WTC11 (cell line): ENCODE results near the gene DRAXIN.

Source experiments
- CREB1 ChIP-seq: sonication (generic); formaldehyde crosslinking; IDR thresholded peaks from 2 replicates; pipeline ENCODE4 v1.8.0; 2023; ENCODE audit warnings: mild to moderate bottlenecking, missing genetic modification reagents
- ELF4 ChIP-seq: sonication (generic); formaldehyde crosslinking; IDR thresholded peaks from 2 replicates; pipeline ENCODE4 v1.8.1; 2022; ENCODE audit warnings: low read depth, mild to moderate bottlenecking, moderate library complexity, missing genetic modification reagents
- ESRRA ChIP-seq: sonication (generic); formaldehyde crosslinking; IDR thresholded peaks from 2 replicates; pipeline ENCODE4 v1.8.1; 2022; ENCODE audit warnings: mild to moderate bottlenecking, missing genetic modification reagents, borderline replicate concordance
- ETV6 ChIP-seq: sonication (generic); formaldehyde crosslinking; IDR thresholded peaks from 2 replicates; pipeline ENCODE4 v1.8.1; 2022; ENCODE audit warnings: mild to moderate bottlenecking, missing genetic modification reagents
- NFE2L1 ChIP-seq: sonication (generic); formaldehyde crosslinking; IDR thresholded peaks from 2 replicates; pipeline ENCODE4 v1.8.1; 2023; ENCODE audit warnings: missing genetic modification reagents
- NFYB ChIP-seq: sonication (generic); formaldehyde crosslinking; conservative IDR thresholded peaks from 2 replicates; pipeline ENCODE4 v1.8.0; 2022; ENCODE audit warnings: low read depth, missing genetic modification reagents
- NR1H2 ChIP-seq: sonication (generic); formaldehyde crosslinking; IDR thresholded peaks from 2 replicates; pipeline ENCODE4 v1.9.0; 2021; ENCODE audit warnings: mild to moderate bottlenecking, moderate library complexity, missing genetic modification reagents
- NR2C2 ChIP-seq: sonication (generic); formaldehyde crosslinking; IDR thresholded peaks from 2 replicates; pipeline ENCODE4 v1.8.0; 2022; ENCODE audit warnings: mild to moderate bottlenecking, missing genetic modification reagents
- ZNF232 ChIP-seq: sonication (generic); formaldehyde crosslinking; IDR thresholded peaks from 2 replicates; pipeline ENCODE4 v1.8.0; 2022; ENCODE audit warnings: mild to moderate bottlenecking, missing genetic modification reagents
- TF ChIP-seq, protein P1 (sequence below): fragments of 200-600 bp; IDR thresholded peaks from 2 replicates; pipeline ENCODE4 v1.8.0; 2022; ENCODE audit warnings: antibody characterized with exemption
- TF ChIP-seq, protein P2 (sequence below): sonication (generic); formaldehyde crosslinking; IDR thresholded peaks from 2 replicates; pipeline ENCODE4 v1.8.1; 2023; ENCODE audit warnings: mild to moderate bottlenecking, missing genetic modification reagents, moderate library complexity

DNA sequence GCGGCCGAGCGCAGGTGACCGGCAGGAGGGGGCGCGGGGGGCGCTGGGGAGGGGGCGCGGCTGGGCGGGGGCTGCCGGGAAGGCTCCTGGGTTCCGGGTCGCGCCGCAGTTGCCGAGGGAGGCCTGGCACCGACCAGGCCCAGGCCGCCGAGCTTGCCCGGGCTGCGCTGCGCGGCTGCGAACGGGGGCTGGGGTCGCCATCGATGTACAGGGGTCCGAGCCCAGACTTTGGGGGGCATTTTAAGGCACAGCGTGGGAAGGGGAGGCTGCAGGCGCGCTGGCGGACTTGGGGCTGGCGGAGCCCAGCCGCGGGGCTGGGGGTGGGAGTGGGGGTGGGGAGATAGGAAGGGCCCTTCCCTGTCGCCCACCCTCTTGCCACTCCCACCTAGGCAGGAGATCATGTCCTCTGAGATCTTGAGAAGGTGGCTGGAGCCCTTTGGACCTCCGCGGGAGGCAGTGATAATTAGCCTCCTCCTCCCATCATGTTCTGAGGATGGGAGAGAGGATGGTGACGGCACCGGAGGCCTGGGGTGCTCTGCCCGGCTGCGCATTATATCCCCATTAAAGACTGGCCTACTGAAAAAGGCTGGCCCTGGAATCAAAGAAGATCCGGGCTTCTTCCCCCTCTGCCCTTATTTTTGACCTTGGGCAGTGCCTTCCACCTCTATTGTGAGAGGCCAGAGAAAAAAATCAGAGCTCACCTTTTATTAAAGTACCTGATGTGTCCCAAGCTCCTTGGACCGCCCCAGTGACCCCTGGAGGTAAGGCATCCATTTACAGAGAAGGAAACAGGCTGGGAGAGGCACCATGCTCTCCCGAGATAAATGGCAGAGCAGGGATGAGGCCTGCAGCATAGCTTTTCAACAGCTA, 36.3 kb upstream of the DRAXIN start:
- TF ChIP-seq NR1H2 (CRISPR knock-in tag) (no peak), NFE2L1 (CRISPR knock-in tag) (no peak), NFYB (no peak), NR2C2 (CRISPR knock-in tag) (no peak), ESRRA (no peak), ZNF232 (CRISPR knock-in tag) (no peak), ELF4 (CRISPR knock-in tag) (no peak), ETV6 (CRISPR knock-in tag) (no peak), CREB1 (no peak)
- TF ChIP-seq, protein P1, sequence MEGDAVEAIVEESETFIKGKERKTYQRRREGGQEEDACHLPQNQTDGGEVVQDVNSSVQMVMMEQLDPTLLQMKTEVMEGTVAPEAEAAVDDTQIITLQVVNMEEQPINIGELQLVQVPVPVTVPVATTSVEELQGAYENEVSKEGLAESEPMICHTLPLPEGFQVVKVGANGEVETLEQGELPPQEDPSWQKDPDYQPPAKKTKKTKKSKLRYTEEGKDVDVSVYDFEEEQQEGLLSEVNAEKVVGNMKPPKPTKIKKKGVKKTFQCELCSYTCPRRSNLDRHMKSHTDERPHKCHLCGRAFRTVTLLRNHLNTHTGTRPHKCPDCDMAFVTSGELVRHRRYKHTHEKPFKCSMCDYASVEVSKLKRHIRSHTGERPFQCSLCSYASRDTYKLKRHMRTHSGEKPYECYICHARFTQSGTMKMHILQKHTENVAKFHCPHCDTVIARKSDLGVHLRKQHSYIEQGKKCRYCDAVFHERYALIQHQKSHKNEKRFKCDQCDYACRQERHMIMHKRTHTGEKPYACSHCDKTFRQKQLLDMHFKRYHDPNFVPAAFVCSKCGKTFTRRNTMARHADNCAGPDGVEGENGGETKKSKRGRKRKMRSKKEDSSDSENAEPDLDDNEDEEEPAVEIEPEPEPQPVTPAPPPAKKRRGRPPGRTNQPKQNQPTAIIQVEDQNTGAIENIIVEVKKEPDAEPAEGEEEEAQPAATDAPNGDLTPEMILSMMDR, result no peak
- TF ChIP-seq, protein P2, sequence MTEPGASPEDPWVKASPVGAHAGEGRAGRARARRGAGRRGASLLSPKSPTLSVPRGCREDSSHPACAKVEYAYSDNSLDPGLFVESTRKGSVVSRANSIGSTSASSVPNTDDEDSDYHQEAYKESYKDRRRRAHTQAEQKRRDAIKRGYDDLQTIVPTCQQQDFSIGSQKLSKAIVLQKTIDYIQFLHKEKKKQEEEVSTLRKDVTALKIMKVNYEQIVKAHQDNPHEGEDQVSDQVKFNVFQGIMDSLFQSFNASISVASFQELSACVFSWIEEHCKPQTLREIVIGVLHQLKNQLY (CRISPR knock-in tag), result no peak
